Liver (tissue), 9 donors: ENCODE results near the gene EEA1. TPM values are rescaled to one million over a fixed set of nuclear protein-coding genes. Genes with fewer than 3 reads are reported as not detected.

Experiments
- DNase-seq: peaks from one replicate; pipeline ENCODE4 v3.0.0-alpha.2; 2017; ENCODE audit warnings: low spot score
- H3K27ac ChIP-seq, 2 donors: one replicate each; pipeline ENCODE4 v1.7.0; 2013; ENCODE audit warnings: inconsistent platforms in 2 of 2, low read length in 2 of 2, control low read depth in 1 of 2, low read depth in 1 of 2, mild to moderate bottlenecking in 1 of 2
- H3K27me3 ChIP-seq, 4 donors: one replicate each; pipeline versions ENCODE4 v1.6.1 to v1.7.0; 2013; ENCODE audit warnings: low read length in 3 of 4, inconsistent platforms in 1 of 4, mild to moderate bottlenecking in 1 of 4, moderate library complexity in 1 of 4; ENCODE audit not compliant: control insufficient read depth in 4 of 4, insufficient read depth in 4 of 4
- H3K36me3 ChIP-seq, 4 donors: one replicate each; pipeline versions ENCODE4 v1.6.1 to v1.7.0; 2013; ENCODE audit warnings: low read length in 3 of 4, mild to moderate bottlenecking in 3 of 4, low read depth in 1 of 4, moderate library complexity in 1 of 4; ENCODE audit not compliant: control insufficient read depth in 4 of 4, insufficient read depth in 3 of 4
- H3K4me1 ChIP-seq, 4 donors: one replicate each; pipeline versions ENCODE4 v1.6.1 to v1.7.0; 2013; ENCODE audit warnings: low read length in 3 of 4, mild to moderate bottlenecking in 3 of 4, moderate library complexity in 1 of 4; ENCODE audit not compliant: control insufficient read depth in 4 of 4, insufficient read depth in 4 of 4
- H3K4me3 ChIP-seq, 3 donors: one replicate each; pipeline versions ENCODE4 v1.6.1 to v1.7.0; 2013; ENCODE audit warnings: low read length in 3 of 3, control low read depth in 1 of 3, low read depth in 1 of 3, mild to moderate bottlenecking in 1 of 3
- H3K9ac ChIP-seq, 2 donors: one replicate each; pipeline ENCODE4 v1.7.0; 2013; ENCODE audit warnings: low read length in 2 of 2, mild to moderate bottlenecking in 2 of 2, moderate library complexity in 2 of 2, control low read depth in 1 of 2, low read depth in 1 of 2
- H3K9me3 ChIP-seq, 4 donors: one replicate each; pipeline versions ENCODE4 v1.6.1 to v1.7.0; 2013; ENCODE audit warnings: low read length in 3 of 4; ENCODE audit not compliant: control insufficient read depth in 4 of 4
- EGR1 ChIP-seq, 2 donors: IDR thresholded peaks; 2 replicates each; pipeline ENCODE4 v1.6.1; 2016 to 2018; ENCODE audit warnings: antibody characterized with exemption in 2 of 2, low read depth in 2 of 2
- FOXA1 ChIP-seq: IDR thresholded peaks from 2 replicates; pipeline ENCODE4 v1.6.1; 2016; ENCODE audit warnings: antibody characterized with exemption
- FOXA2 ChIP-seq: IDR thresholded peaks from 2 replicates; pipeline ENCODE4 v1.6.1; 2016; ENCODE audit warnings: antibody characterized with exemption
- GABPA ChIP-seq, 2 donors: IDR thresholded peaks in 1 of 2; conservative IDR thresholded peaks in 1 of 2; 2 replicates each; pipeline ENCODE4 v1.6.1; 2016; ENCODE audit warnings: antibody characterized with exemption in 2 of 2, mild to moderate bottlenecking in 1 of 2, moderate library complexity in 1 of 2
- HNF4A ChIP-seq, 2 donors: conservative IDR thresholded peaks; 2 replicates each; pipeline ENCODE4 v1.6.1; 2016; ENCODE audit warnings: antibody characterized with exemption in 2 of 2, mild to moderate bottlenecking in 2 of 2
- HNF4G ChIP-seq: IDR thresholded peaks from 2 replicates; pipeline ENCODE4 v1.6.1; 2016; ENCODE audit warnings: antibody characterized with exemption
- JUND ChIP-seq, 2 donors: IDR thresholded peaks; 2 replicates each; pipeline ENCODE4 v1.6.1; 2016; ENCODE audit warnings: antibody characterized with exemption in 2 of 2
- NR2F2 ChIP-seq: IDR thresholded peaks from 2 replicates; pipeline ENCODE4 v1.6.1; 2016; ENCODE audit warnings: antibody characterized with exemption
- RAD21 ChIP-seq, 2 donors: IDR thresholded peaks; 2 replicates each; pipeline ENCODE4 v1.6.1; 2016; ENCODE audit warnings: antibody characterized with exemption in 2 of 2, mild to moderate bottlenecking in 2 of 2
- RXRA ChIP-seq, 2 donors: IDR thresholded peaks; 2 replicates each; pipeline ENCODE4 v1.6.1; 2017 to 2018; ENCODE audit warnings: antibody characterized with exemption in 2 of 2, mild to moderate bottlenecking in 1 of 2
- SP1 ChIP-seq: IDR thresholded peaks from 2 replicates; pipeline ENCODE4 v1.6.1; 2018; ENCODE audit warnings: antibody characterized with exemption, mild to moderate bottlenecking
- TAF1 ChIP-seq: conservative IDR thresholded peaks from 2 replicates; pipeline ENCODE4 v1.6.1; 2016; ENCODE audit warnings: antibody characterized with exemption, mild to moderate bottlenecking
- YY1 ChIP-seq: IDR thresholded peaks from 2 replicates; pipeline ENCODE4 v1.6.1; 2016; ENCODE audit warnings: antibody characterized with exemption, mild to moderate bottlenecking
- WGBS: extraction: QIAGEN DNeasy Blood & Tissue Kit; methylation state at CpG from one replicate; pipeline ENCODE4 v1.1.7; 2013; 5-methylcytosine and 5-hydroxymethylcytosine counted together
- polyA plus RNA-seq, 2 donors: library from polyadenylated mRNA; stranded (reverse) in 1 of 2; unstranded in 1 of 2; fragments of 200-250 nt in 1 of 2; fragments of >200 nt in 1 of 2; fragmentation: Nextera tagmentation in 1 of 2; extraction: Ambion mirVana in 1 of 2; gene quantifications; one replicate each; pipeline versions ENCODE4 v1.2.1 to v1.2.3, GENCODE V29; 2013 to 2015
- total RNA-seq, 2 donors: library from RNA; depleted of rRNA; stranded (reverse); fragments of >200 nt; gene quantifications; one replicate each; pipeline ENCODE4 v1.2.3, GENCODE V29; 2014
- TF ChIP-seq, protein P1 (sequence below): IDR thresholded peaks from 2 replicates; pipeline ENCODE4 v1.6.1; 2016; ENCODE audit warnings: antibody characterized with exemption
- TF ChIP-seq, protein P2 (sequence below): fragments of 150-350 bp; IDR thresholded peaks from 2 replicates; pipeline ENCODE4 v1.5.1; 2017; ENCODE audit warnings: improper control_type of control experiment, low read depth, low read length; ENCODE audit not compliant: missing input control
- TF ChIP-seq, protein P3 (sequence below): IDR thresholded peaks from 2 replicates; pipeline ENCODE4 v1.6.1; 2016; ENCODE audit warnings: antibody characterized with exemption, mild to moderate bottlenecking
- TF ChIP-seq, protein P4 (sequence below): IDR thresholded peaks from 2 replicates; pipeline ENCODE4 v1.6.1; 2016; ENCODE audit warnings: antibody characterized with exemption
- donor health status: healthy.
- donor health status: healthy.
- donor health status: healthy.
- donor health status: healthy.
- donor health status: healthy.

Gene EEA1
- total and polyA plus RNA-seq, 4 donors: 2.5 to 15.8 (median 9.1) TPM

DNA sequence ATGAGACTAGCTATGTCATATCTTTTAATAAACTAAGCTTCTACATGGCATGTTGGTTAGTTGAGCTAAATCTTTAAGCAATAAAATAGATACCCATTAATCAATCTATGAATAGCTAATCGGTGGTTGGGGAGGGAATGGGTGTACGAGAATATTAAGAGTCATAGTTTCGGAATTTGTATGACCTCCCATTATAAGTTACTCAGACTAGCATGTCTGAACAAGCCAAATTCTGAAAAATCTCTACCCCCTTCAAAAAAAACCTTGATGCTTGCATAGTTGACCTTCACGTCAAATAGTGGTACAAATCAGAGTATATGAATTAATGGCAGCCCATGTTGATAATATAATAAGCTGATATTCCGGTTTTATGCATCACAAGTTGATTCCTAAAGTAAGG, 166.3 kb downstream of the EEA1 start:
- Histone ChIP-seq H3K9me3 (no peaks in the 10 kb centered on the region), H3K9ac (no peak overlapping the region), H3K4me3 (no peak overlapping the region), H3K27me3 (no peaks in the 10 kb centered on the region), H3K4me1 (peaks cover 0 to 5% (median under 1%) of the 10 kb centered on the region in 4 donors), H3K27ac (no peak overlapping the region), H3K36me3 (no peaks in the 10 kb centered on the region)
- 95% methylated on average over 5 of the region's 5 CpGs for WGBS
- TF ChIP-seq, protein P1, sequence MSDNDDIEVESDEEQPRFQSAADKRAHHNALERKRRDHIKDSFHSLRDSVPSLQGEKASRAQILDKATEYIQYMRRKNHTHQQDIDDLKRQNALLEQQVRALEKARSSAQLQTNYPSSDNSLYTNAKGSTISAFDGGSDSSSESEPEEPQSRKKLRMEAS: no peak
- TF ChIP-seq, protein P2, sequence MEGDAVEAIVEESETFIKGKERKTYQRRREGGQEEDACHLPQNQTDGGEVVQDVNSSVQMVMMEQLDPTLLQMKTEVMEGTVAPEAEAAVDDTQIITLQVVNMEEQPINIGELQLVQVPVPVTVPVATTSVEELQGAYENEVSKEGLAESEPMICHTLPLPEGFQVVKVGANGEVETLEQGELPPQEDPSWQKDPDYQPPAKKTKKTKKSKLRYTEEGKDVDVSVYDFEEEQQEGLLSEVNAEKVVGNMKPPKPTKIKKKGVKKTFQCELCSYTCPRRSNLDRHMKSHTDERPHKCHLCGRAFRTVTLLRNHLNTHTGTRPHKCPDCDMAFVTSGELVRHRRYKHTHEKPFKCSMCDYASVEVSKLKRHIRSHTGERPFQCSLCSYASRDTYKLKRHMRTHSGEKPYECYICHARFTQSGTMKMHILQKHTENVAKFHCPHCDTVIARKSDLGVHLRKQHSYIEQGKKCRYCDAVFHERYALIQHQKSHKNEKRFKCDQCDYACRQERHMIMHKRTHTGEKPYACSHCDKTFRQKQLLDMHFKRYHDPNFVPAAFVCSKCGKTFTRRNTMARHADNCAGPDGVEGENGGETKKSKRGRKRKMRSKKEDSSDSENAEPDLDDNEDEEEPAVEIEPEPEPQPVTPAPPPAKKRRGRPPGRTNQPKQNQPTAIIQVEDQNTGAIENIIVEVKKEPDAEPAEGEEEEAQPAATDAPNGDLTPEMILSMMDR: no peak
- TF ChIP-seq FOXA1: no peak
- TF ChIP-seq SP1: no peak
- no peak for TF ChIP-seq HNF4A (conservative IDR thresholded peaks at IDR 0.05)
- TF ChIP-seq, protein P3, sequence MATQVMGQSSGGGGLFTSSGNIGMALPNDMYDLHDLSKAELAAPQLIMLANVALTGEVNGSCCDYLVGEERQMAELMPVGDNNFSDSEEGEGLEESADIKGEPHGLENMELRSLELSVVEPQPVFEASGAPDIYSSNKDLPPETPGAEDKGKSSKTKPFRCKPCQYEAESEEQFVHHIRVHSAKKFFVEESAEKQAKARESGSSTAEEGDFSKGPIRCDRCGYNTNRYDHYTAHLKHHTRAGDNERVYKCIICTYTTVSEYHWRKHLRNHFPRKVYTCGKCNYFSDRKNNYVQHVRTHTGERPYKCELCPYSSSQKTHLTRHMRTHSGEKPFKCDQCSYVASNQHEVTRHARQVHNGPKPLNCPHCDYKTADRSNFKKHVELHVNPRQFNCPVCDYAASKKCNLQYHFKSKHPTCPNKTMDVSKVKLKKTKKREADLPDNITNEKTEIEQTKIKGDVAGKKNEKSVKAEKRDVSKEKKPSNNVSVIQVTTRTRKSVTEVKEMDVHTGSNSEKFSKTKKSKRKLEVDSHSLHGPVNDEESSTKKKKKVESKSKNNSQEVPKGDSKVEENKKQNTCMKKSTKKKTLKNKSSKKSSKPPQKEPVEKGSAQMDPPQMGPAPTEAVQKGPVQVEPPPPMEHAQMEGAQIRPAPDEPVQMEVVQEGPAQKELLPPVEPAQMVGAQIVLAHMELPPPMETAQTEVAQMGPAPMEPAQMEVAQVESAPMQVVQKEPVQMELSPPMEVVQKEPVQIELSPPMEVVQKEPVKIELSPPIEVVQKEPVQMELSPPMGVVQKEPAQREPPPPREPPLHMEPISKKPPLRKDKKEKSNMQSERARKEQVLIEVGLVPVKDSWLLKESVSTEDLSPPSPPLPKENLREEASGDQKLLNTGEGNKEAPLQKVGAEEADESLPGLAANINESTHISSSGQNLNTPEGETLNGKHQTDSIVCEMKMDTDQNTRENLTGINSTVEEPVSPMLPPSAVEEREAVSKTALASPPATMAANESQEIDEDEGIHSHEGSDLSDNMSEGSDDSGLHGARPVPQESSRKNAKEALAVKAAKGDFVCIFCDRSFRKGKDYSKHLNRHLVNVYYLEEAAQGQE: no peak
- no peak for TF ChIP-seq EGR1 (IDR thresholded peaks at IDR 0.05; ENCODE audit: low read depth in 2 of 2)
- no peak for TF ChIP-seq TAF1
- no peak for TF ChIP-seq NR2F2
- TF ChIP-seq GABPA (IDR thresholded peaks at IDR 0.05 in 1 of 2, conservative IDR thresholded peaks at IDR 0.05 in 1 of 2): no peak
- no peak for DNase-seq

DNA sequence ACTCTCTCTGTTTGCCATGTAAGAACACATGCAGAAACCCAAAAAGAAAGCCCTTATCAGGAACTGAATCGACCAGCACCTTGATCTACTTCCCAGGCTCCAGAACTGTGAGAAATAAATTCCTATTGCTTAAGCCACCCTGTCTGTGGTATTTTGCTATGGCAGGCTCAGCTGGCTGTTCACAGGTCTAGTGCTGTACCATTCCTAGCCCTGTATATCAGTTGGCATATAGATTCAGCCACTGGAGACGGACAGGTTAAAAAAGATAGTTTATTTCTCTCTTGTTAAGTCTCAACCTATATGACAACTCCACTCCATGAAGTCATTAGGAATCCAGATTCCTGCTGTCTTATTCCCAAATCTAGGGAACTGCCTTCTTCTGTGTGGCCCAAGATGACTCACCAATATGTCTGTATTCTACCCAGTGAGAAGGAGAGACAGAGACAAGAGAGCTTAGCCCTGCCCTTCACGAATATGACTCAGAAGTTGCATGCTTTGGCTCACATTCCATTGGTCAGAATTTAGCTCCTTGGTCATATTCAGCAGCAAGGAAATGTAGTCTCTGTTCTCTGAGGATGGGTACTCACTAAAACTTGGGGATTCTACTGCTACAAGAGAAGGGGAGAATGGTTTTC, 169.3 kb downstream of the EEA1 start:
- no peaks in the 10 kb centered on the region for H3K9me3 ChIP-seq
- 83% methylated on average over 3 of the region's 3 CpGs for WGBS
- no peak for DNase-seq
- H3K36me3 ChIP-seq: no peaks in the 10 kb centered on the region
- no peaks in the 10 kb centered on the region for H3K4me1 ChIP-seq
- no peak overlapping the region for H3K4me3 ChIP-seq
- H3K27me3 ChIP-seq: no peaks in the 10 kb centered on the region
- H3K27ac ChIP-seq: no peak overlapping the region
- no peak overlapping the region for H3K9ac ChIP-seq
- TF ChIP-seq SP1: no peak
- TF ChIP-seq, protein P1: no peak
- no peak for TF ChIP-seq HNF4G
- TF ChIP-seq EGR1 (IDR thresholded peaks at IDR 0.05; ENCODE audit: low read depth in 2 of 2): no peak
- no peak for TF ChIP-seq YY1
- no peak for TF ChIP-seq HNF4A (conservative IDR thresholded peaks at IDR 0.05)
- TF ChIP-seq RAD21 (IDR thresholded peaks at IDR 0.05): no peak
- TF ChIP-seq, protein P4, sequence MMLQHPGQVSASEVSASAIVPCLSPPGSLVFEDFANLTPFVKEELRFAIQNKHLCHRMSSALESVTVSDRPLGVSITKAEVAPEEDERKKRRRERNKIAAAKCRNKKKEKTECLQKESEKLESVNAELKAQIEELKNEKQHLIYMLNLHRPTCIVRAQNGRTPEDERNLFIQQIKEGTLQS: no peak
- no peak for TF ChIP-seq FOXA2
- no peak for TF ChIP-seq RXRA (IDR thresholded peaks at IDR 0.05)
- no peak for TF ChIP-seq GABPA (IDR thresholded peaks at IDR 0.05 in 1 of 2, conservative IDR thresholded peaks at IDR 0.05 in 1 of 2)
- TF ChIP-seq, protein P2: no peak
- TF ChIP-seq JUND (IDR thresholded peaks at IDR 0.05): no peak
- TF ChIP-seq, protein P3: no peak
- TF ChIP-seq FOXA1: no peak
- no peak for TF ChIP-seq TAF1
